SK-N-MC (cell line): ENCODE results near the gene CFAP46.

ENCODE experiments used
- DNase-seq: peaks from one replicate; pipeline ENCODE4 v3.0.0-alpha.2; 2011; ENCODE audit warnings: low read depth, low spot score
- H3K27ac ChIP-seq: fragments of 200-600 bp; sonication (generic); 2 replicates; pipeline ENCODE4 v1.5.1; 2016; ENCODE audit warnings: mixed run types
- H3K36me3 ChIP-seq: fragments of 200-600 bp; sonication (generic); 2 replicates; pipeline ENCODE4 v1.6.1; 2017; ENCODE audit warnings: antibody characterized with exemption, low read length, mixed read lengths; ENCODE audit not compliant: insufficient read depth
- H3K4me3 ChIP-seq: fragments of 200-600 bp; sonication (generic); 2 replicates; pipeline ENCODE4 v1.5.1; 2016
- H3K9ac ChIP-seq: fragments of 200-600 bp; sonication (generic); 2 replicates; pipeline ENCODE4 v1.8.0; 2017; ENCODE audit warnings: mixed run types, mixed read lengths; ENCODE audit not compliant: insufficient read length
- H3K9me3 ChIP-seq: fragments of 200-600 bp; sonication (generic); 2 replicates; pipeline ENCODE4 v1.6.1; 2017; ENCODE audit warnings: low read depth, mild to moderate bottlenecking, antibody characterized with exemption, low read length, moderate library complexity, mixed read lengths
- EZH2 ChIP-seq: fragments of 200-600 bp; sonication (generic); IDR thresholded peaks from one replicate; pipeline ENCODE4 v1.6.1; 2017; ENCODE audit warnings: antibody characterized with exemption
- FOXP2 ChIP-seq: optimal IDR thresholded peaks from 2 replicates; pipeline ENCODE3; 2011; ENCODE audit warnings: mild to moderate bottlenecking, moderate library complexity; ENCODE audit not compliant: insufficient read depth; ENCODE audit errors: extremely low read length, control extremely low read depth
- POLR2AphosphoS5 ChIP-seq: IDR thresholded peaks from 2 replicates; pipeline ENCODE4 v1.6.1; 2012; ENCODE audit warnings: mild to moderate bottlenecking, low read depth, low read length, borderline replicate concordance

CFAP46 gene

GRCh38 chr10:132918617-132919373, 23.6 kb downstream of the CFAP46 start:
- TF ChIP-seq POLR2AphosphoS5 = no peak
- no peak for TF ChIP-seq EZH2
- no peak for TF ChIP-seq FOXP2
- no peak overlapping the region for H3K4me3 ChIP-seq
- no peaks in the 10 kb centered on the region for H3K9me3 ChIP-seq
- no peaks in the 10 kb centered on the region for H3K36me3 ChIP-seq
- H3K9ac ChIP-seq = no peak overlapping the region
- H3K27ac ChIP-seq = no peak overlapping the region
- no peak for DNase-seq

DNA sequence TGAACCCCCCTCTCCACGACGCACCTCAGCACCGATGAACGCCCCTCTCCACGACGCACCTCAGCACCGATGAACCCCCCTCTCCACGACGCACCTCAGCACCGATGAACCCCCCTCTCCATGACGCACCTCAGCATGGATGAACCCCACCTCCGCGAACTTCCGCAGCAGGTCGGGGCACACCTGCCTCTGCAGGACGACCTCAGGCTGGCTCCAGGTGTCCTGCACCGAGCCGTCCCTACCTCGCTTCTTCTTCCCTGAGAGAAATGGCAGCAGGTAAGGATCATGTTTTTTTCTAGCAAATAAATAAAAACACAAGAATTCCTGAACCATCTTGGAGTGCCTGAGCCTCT, 24.1 kb downstream of the CFAP46 start:
- Histone ChIP-seq H3K9me3 (no peaks in the 10 kb centered on the region), H3K4me3 (no peak overlapping the region), H3K36me3 (no peaks in the 10 kb centered on the region), H3K27ac (no peak overlapping the region), H3K9ac (no peak overlapping the region)
- TF ChIP-seq FOXP2 (no peak), POLR2AphosphoS5 (no peak), EZH2 (no peak)
- no peak for DNase-seq

DNA sequence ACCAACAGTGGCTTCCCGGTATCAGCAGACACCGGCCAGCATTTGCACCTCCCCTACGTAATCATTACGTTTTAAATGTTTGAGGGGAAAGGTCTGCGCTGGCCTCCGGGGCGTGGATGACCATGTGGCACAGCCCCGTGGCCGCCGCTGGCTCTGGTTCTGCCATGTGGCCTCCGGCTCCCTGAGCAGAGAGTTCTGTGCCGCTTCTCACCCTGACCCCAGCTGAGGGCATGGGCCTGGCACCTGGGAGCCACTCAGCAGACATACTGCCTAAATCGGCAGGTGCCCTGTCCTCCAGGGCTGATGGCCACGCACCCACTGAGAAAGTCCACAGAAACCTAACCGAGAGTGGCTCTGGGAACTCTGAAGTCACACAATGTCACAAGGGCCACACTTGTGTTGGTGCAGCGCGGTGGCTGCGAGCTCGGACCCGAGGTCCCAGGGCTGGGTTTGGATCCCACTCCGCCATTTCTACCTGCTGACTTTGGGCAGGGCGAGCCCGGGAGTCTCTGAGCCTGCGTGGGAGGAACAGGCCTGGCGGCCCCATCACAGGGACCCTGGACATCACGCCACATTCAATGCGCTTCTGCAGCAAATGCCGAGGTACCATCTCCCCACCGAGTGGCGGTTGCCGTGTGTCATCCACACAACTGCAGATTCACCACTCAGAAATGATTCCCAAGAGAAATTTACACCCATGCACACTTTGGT, 25.3 kb downstream of the CFAP46 start:
- no peaks in the 10 kb centered on the region for H3K9me3 ChIP-seq
- H3K36me3 ChIP-seq = no peaks in the 10 kb centered on the region
- no peak overlapping the region for H3K27ac ChIP-seq
- no peak overlapping the region for H3K9ac ChIP-seq
- TF ChIP-seq POLR2AphosphoS5 (no peak), FOXP2 (no peak), EZH2 (no peak)
- DNase-seq = no peak
- no peak overlapping the region for H3K4me3 ChIP-seq

DNA sequence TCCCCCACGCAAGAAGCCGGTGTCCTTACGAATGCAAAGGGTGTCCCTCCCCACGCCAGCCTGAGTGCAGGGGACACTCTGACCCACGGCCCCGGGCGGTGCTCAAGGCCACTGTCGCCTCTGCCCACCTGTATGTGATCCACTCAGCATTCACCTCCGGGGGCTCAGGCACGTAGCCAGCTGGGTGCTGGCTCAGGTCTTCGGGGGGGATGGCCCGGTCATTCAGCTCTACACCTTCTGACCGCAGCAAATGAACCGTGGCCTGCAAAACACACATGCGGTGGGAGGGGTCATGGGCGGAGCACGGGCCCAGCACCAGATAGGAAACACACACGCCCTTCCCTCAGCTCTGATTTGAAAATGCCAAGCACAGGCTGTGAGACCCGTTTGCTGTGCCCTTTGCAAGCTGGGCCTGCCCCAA, 25.9 kb downstream of the CFAP46 start:
- Histone ChIP-seq H3K27ac (no peak overlapping the region), H3K9ac (no peak overlapping the region), H3K4me3 (no peak overlapping the region), H3K9me3 (no peaks in the 10 kb centered on the region), H3K36me3 (no peaks in the 10 kb centered on the region)
- no peak for DNase-seq
- TF ChIP-seq EZH2 (no peak), FOXP2 (no peak), POLR2AphosphoS5 (no peak)

- TF ChIP-seq FOXP2 = no peak
- TF ChIP-seq POLR2AphosphoS5 = no peak
- no peak for TF ChIP-seq EZH2
- no peak for DNase-seq
- H3K4me3 ChIP-seq = no peak overlapping the region
- H3K36me3 ChIP-seq = no peaks in the 10 kb centered on the region
- H3K9me3 ChIP-seq = no peaks in the 10 kb centered on the region
- no peak overlapping the region for H3K27ac ChIP-seq
- no peak overlapping the region for H3K9ac ChIP-seq
Measured at GRCh38 chr10:132915411-132915810, 27.0 kb downstream of the CFAP46 start.

- no peak for DNase-seq
- H3K4me3 ChIP-seq = no peak overlapping the region
- H3K36me3 ChIP-seq = no peaks in the 10 kb centered on the region
- H3K9ac ChIP-seq = no peak overlapping the region
- H3K9me3 ChIP-seq = no peaks in the 10 kb centered on the region
- H3K27ac ChIP-seq = no peak overlapping the region
- TF ChIP-seq EZH2 (no peak), POLR2AphosphoS5 (no peak), FOXP2 (no peak)
Measured at GRCh38 chr10:132914732-132915131, 27.6 kb downstream of the CFAP46 start.

DNA sequence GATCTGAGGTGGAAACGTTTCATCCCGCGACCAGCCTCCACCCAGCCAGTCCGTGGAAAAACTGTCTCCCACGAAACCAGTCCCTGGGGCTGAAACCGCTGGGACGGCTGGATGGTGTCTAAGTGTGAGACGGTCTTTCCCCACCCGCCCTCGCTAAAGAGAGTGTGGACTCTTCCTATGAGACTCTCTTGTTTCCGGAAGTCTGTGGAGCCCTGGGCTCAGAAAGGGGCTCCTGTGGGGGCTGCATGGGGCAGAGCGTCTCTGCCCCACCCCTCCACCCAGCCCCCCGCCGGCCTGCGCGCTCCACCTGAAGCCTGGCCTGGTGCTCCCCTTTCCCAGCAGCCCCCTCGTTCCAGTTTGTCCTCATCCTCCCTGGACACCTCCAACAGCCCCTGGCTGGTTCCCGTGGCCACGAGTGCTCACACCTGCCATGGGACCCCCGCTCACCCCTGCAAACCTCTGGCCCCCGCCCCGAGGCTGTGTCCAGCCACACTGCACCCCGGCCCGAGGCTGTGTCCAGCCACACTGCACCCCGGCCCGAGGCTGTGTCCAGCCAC, 28.7 kb downstream of the CFAP46 start:
- no peak for TF ChIP-seq FOXP2
- no peak for TF ChIP-seq POLR2AphosphoS5
- no peak for TF ChIP-seq EZH2
- H3K27ac ChIP-seq = no peak overlapping the region
- H3K9ac ChIP-seq = no peak overlapping the region
- no peak overlapping the region for H3K4me3 ChIP-seq
- no peaks in the 10 kb centered on the region for H3K36me3 ChIP-seq
- H3K9me3 ChIP-seq = no peaks in the 10 kb centered on the region
- no peak for DNase-seq

GRCh38 chr10:132912713-132913558, 29.4 kb downstream of the CFAP46 start:
- Histone ChIP-seq H3K36me3 (no peaks in the 10 kb centered on the region), H3K4me3 (no peak overlapping the region), H3K27ac (no peak overlapping the region), H3K9ac (no peak overlapping the region), H3K9me3 (no peaks in the 10 kb centered on the region)
- no peak for TF ChIP-seq FOXP2
- TF ChIP-seq POLR2AphosphoS5 = no peak
- no peak for TF ChIP-seq EZH2
- no peak for DNase-seq
